ENCODE measurements around the gene OSM.

Gene OSM

DNA sequence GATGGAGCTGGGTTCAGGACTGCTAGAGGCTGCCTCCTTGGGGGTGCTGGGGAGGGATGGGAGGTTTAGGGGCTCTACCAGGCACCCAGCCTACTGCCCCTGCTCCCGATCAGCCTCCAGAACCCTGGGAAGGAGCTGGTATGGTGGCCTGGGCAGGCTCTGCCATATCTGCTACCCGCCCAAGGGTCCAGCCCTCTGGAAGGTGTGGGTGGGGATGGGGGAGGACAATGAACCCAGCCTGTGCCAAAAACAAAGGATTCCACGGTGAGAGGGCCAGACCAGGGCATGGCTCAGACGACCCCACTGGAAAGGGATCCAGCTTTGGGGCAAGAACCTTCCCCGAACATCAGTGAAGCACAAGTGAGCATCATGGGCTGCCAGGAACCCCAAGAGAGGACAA is 19.7 kb upstream of the OSM start:
- Histone ChIP-seq H3K4me3 (ENCODE audit: low read depth in 1 of 2, low read length in 1 of 2) (no peak overlapping the region), H3K4me1 (ENCODE audit: control insufficient read depth in 1 of 2, insufficient read depth in 1 of 2, low read depth in 1 of 2, low read length in 1 of 2) (peaks cover 48 to 58% of the 10 kb centered on the region in 2 experiments), H3K27me3 (no peaks in the 10 kb centered on the region), H3K27ac (peak overlapping the region; percentile 40), H3K36me3 (peaks cover 10% of the 10 kb centered on the region), H3K9me3 (no peaks in the 10 kb centered on the region)
- TF ChIP-seq, protein P1, sequence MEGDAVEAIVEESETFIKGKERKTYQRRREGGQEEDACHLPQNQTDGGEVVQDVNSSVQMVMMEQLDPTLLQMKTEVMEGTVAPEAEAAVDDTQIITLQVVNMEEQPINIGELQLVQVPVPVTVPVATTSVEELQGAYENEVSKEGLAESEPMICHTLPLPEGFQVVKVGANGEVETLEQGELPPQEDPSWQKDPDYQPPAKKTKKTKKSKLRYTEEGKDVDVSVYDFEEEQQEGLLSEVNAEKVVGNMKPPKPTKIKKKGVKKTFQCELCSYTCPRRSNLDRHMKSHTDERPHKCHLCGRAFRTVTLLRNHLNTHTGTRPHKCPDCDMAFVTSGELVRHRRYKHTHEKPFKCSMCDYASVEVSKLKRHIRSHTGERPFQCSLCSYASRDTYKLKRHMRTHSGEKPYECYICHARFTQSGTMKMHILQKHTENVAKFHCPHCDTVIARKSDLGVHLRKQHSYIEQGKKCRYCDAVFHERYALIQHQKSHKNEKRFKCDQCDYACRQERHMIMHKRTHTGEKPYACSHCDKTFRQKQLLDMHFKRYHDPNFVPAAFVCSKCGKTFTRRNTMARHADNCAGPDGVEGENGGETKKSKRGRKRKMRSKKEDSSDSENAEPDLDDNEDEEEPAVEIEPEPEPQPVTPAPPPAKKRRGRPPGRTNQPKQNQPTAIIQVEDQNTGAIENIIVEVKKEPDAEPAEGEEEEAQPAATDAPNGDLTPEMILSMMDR (IDR thresholded peaks at IDR 0.05), result no peak

DNA sequence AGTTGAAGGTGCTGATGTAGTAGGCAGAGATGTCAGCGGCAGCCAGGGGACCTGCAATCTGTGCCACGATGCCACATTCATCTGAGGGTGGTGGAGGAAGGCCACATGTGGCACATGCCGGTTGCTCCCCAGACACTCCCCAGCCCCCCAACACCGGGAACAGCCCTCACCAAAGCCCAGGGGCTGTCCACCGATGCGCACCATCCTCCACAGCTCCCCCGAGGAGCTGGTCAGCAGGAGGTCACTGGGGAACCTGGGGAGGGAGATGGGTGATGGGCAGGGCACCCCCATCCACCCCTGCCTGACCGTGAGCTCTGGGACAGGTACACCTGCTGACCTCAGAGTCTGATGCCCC is 19.2 kb upstream of the OSM start:
- Histone ChIP-seq H3K27ac (no peak overlapping the region), H3K9me3 (no peaks in the 10 kb centered on the region), H3K36me3 (peaks cover 6% of the 10 kb centered on the region), H3K27me3 (no peaks in the 10 kb centered on the region), H3K4me1 (ENCODE audit: control insufficient read depth in 1 of 2, insufficient read depth in 1 of 2, low read depth in 1 of 2, low read length in 1 of 2) (peaks cover 48 to 58% of the 10 kb centered on the region in 2 experiments), H3K4me3 (ENCODE audit: low read depth in 1 of 2, low read length in 1 of 2) (no peak overlapping the region)
- TF ChIP-seq, protein P1 (IDR thresholded peaks at IDR 0.05), result no peak

DNA sequence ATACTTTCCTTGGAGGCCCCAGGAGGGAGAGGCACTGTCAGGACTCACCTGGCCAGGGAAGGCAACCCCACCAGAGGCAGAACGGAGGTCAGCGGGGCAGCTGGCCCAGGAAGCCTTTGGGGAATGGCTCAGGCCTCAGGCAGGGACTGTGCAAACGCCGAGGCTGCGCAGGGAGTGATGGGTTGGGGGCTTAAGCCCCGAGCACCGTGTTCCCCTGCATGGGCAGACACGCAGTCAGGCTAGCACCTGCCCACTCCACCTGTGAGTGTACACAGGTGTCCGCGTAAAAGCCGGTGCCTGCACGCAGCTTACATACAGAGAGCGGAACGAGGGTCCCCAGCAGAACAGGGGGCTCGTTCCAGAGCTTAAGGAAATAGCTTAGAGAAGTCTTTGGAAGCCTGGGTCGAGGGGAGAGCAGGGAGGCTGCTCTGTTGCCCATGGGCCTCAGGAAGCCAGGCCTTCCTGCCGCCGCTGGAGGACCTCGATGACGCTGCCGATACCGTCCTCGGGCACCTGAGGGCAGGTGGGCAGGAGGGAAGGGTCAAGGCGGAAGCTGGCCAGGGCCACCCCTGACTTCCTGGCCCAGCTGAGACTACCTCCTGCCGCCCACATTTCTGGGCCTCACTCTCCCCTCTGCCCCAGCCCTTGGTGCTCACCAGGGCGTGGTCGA is 18.7 kb upstream of the OSM start:
- TF ChIP-seq, protein P1 (IDR thresholded peaks at IDR 0.05), result no peak
- Histone ChIP-seq H3K9me3 (no peaks in the 10 kb centered on the region), H3K36me3 (peaks cover 6% of the 10 kb centered on the region), H3K4me1 (ENCODE audit: control insufficient read depth in 1 of 2, insufficient read depth in 1 of 2, low read depth in 1 of 2, low read length in 1 of 2) (peaks cover 48 to 55% of the 10 kb centered on the region in 2 experiments), H3K4me3 (ENCODE audit: low read depth in 1 of 2, low read length in 1 of 2) (no peak overlapping the region), H3K27ac (no peak overlapping the region), H3K27me3 (no peaks in the 10 kb centered on the region)

DNA sequence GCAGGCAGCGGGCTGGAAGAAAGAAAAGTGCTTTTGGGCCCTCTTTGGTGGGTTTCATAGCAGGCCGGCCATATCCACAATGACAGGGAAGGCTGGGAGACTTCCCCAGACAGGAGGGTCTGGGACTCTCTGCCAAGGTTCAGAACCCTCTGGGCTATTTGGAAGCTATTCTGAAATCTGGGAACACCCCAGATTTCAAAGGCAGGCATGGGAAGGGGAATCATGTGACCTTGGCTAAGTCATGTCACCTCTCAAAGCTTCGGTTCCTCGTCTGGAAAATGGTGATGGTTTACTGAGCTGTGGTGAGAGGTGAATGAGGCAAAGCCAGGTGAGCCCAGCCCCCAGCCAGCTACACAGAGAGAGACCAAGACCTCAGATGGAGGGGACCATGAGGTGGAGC is 18.0 kb upstream of the OSM start:
- H3K9me3 ChIP-seq, result no peaks in the 10 kb centered on the region
- no peak overlapping the region for H3K4me3 ChIP-seq (ENCODE audit: low read depth in 1 of 2, low read length in 1 of 2)
- peak overlapping the region; percentile 20 for H3K27ac ChIP-seq
- peaks cover 6% of the 10 kb centered on the region for H3K36me3 ChIP-seq
- no peaks in the 10 kb centered on the region for H3K27me3 ChIP-seq
- TF ChIP-seq, protein P1 (IDR thresholded peaks at IDR 0.05), result no peak
- peaks cover 49 to 55% of the 10 kb centered on the region in 2 experiments for H3K4me1 ChIP-seq (ENCODE audit: control insufficient read depth in 1 of 2, insufficient read depth in 1 of 2, low read depth in 1 of 2, low read length in 1 of 2)

DNA sequence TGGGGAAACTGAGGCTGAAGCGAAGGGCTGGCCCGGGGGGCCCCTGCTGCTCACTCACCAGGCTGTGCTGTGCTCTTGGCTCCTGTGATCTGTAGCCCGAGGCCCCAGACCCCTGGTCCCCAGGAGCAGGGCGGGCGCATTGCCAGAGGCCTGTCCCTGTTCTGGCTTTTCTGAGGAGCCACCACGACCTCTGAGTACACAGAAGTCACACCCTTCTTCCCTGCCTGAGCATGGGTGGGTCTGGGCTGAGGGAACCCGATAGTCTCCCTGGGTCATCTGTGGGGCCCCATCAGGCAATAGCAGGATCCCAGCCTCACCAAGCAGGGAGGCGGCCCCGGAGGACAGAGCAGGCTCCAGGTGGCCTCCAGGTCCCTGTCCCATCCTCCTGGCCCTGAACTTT is 17.5 kb upstream of the OSM start:
- Histone ChIP-seq H3K27me3 (no peaks in the 10 kb centered on the region), H3K9me3 (no peaks in the 10 kb centered on the region), H3K36me3 (peaks cover 6% of the 10 kb centered on the region), H3K4me1 (ENCODE audit: control insufficient read depth in 1 of 2, insufficient read depth in 1 of 2, low read depth in 1 of 2, low read length in 1 of 2) (peaks cover 54 to 58% of the 10 kb centered on the region in 2 experiments), H3K27ac (peak overlapping the region; percentile 20), H3K4me3 (ENCODE audit: low read depth in 1 of 2, low read length in 1 of 2) (no peak overlapping the region)
- TF ChIP-seq, protein P1 (IDR thresholded peaks at IDR 0.05), result no peak
